H9 (cell line): Measurements from ENCODE around the gene ZNF358. TPM values are rescaled to one million over a fixed set of nuclear protein-coding genes. Genes with fewer than 3 reads are reported as not detected.

Source experiments
- DNase-seq: peaks from one replicate; pipeline ENCODE4 v3.0.0-alpha.2; 2017
- H2AFZ ChIP-seq: one replicate; pipeline ENCODE4 v1.6.1; 2013; ENCODE audit warnings: mild to moderate bottlenecking, low read length, control low read depth, moderate library complexity
- H2AK5ac ChIP-seq: 2 replicates; pipeline ENCODE4 v1.6.1; 2013; ENCODE audit warnings: low read length, control low read depth, mixed read lengths; ENCODE audit not compliant: insufficient read length
- H2BK120ac ChIP-seq: one replicate; pipeline ENCODE4 v1.6.1; 2013; ENCODE audit warnings: low read depth, mild to moderate bottlenecking, low read length, control low read depth, inconsistent platforms; ENCODE audit not compliant: poor library complexity, severe bottlenecking
- H2BK12ac ChIP-seq: 2 replicates; pipeline ENCODE4 v1.6.1; 2013; ENCODE audit warnings: low read length, control low read depth, mixed read lengths, low read depth; ENCODE audit not compliant: insufficient read length
- H2BK15ac ChIP-seq: 2 replicates; pipeline ENCODE4 v1.6.1; 2013; ENCODE audit warnings: low read depth, low read length, control low read depth
- H2BK20ac ChIP-seq: one replicate; pipeline ENCODE4 v1.6.1; 2013; ENCODE audit warnings: low read depth, mild to moderate bottlenecking, low read length, control low read depth, inconsistent platforms; ENCODE audit not compliant: poor library complexity, severe bottlenecking
- H2BK5ac ChIP-seq: 2 replicates; pipeline ENCODE4 v1.6.1; 2013; ENCODE audit warnings: low read length, control low read depth, mixed read lengths; ENCODE audit not compliant: insufficient read length
- H3K14ac ChIP-seq: 2 replicates; pipeline ENCODE4 v1.6.1; 2013; ENCODE audit warnings: low read length, control low read depth; ENCODE audit not compliant: insufficient read depth
- H3K18ac ChIP-seq: 2 replicates; pipeline ENCODE4 v1.6.1; 2013; ENCODE audit warnings: low read depth, mild to moderate bottlenecking, mixed read lengths, low read length, control low read depth; ENCODE audit not compliant: insufficient read length
- H3K23ac ChIP-seq: 2 replicates; pipeline ENCODE4 v1.6.1; 2013; ENCODE audit warnings: low read length, control low read depth, mixed read lengths, low read depth; ENCODE audit not compliant: insufficient read length
- H3K23me2 ChIP-seq: 2 replicates; pipeline ENCODE4 v1.6.1; 2013; ENCODE audit warnings: low read depth, mild to moderate bottlenecking, mixed read lengths, low read length, control low read depth; ENCODE audit not compliant: insufficient read length, poor library complexity, severe bottlenecking
- H3K27ac ChIP-seq: 2 replicates; pipeline ENCODE4 v1.5.1; 2013; ENCODE audit warnings: low read length, control low read depth, mixed read lengths, low read depth; ENCODE audit not compliant: insufficient read length
- H3K27me3 ChIP-seq: 2 replicates; pipeline ENCODE4 v1.6.1; 2013; ENCODE audit warnings: low read length, control low read depth, inconsistent platforms; ENCODE audit not compliant: insufficient read depth
- H3K4ac ChIP-seq: 2 replicates; pipeline ENCODE4 v1.6.1; 2013; ENCODE audit warnings: low read depth, mild to moderate bottlenecking, control low read depth, inconsistent platforms, low read length, moderate library complexity
- H3K4me1 ChIP-seq: 2 replicates; pipeline ENCODE4 v1.6.1; 2013; ENCODE audit warnings: low read length, control low read depth, inconsistent platforms; ENCODE audit not compliant: insufficient read depth
- H3K4me2 ChIP-seq: 2 replicates; pipeline ENCODE4 v1.6.1; 2013; ENCODE audit warnings: low read length, control low read depth, mixed read lengths; ENCODE audit not compliant: insufficient read length, insufficient read depth
- H3K56ac ChIP-seq: 2 replicates; pipeline ENCODE4 v1.6.1; 2013; ENCODE audit warnings: low read depth, mild to moderate bottlenecking, mixed read lengths, low read length, control low read depth; ENCODE audit not compliant: insufficient read length
- H3K79me1 ChIP-seq: 2 replicates; pipeline ENCODE4 v1.6.1; 2013; ENCODE audit warnings: low read depth, mild to moderate bottlenecking, moderate library complexity, low read length, control low read depth, inconsistent platforms; ENCODE audit not compliant: insufficient read depth, poor library complexity, severe bottlenecking
- H3K79me2 ChIP-seq: 2 replicates; pipeline ENCODE4 v1.6.1; 2013; ENCODE audit warnings: low read length, control low read depth, inconsistent platforms; ENCODE audit not compliant: insufficient read depth
- H3K9ac ChIP-seq: 2 replicates; pipeline ENCODE4 v1.6.1; 2013; ENCODE audit warnings: low read length, control low read depth, mixed read lengths; ENCODE audit not compliant: insufficient read length; ENCODE audit errors: extremely low read depth
- H3K9me3 ChIP-seq: one replicate; pipeline ENCODE4 v1.6.1; 2013; ENCODE audit warnings: low read depth, low read length, inconsistent platforms; ENCODE audit not compliant: control insufficient read depth
- H3T11ph ChIP-seq: one replicate; pipeline ENCODE4 v1.6.1; 2013; ENCODE audit warnings: mild to moderate bottlenecking, low read length, control low read depth, inconsistent platforms
- H4K20me1 ChIP-seq: one replicate; pipeline ENCODE4 v1.6.1; 2013; ENCODE audit not compliant: control insufficient read depth, insufficient read length, insufficient read depth
- H4K5ac ChIP-seq: 2 replicates; pipeline ENCODE4 v1.6.1; 2013; ENCODE audit warnings: low read depth, mild to moderate bottlenecking, mixed read lengths, low read length, control low read depth; ENCODE audit not compliant: insufficient read length
- H4K8ac ChIP-seq: replicated peaks from 2 replicates; pipeline ENCODE4 v1.6.1; 2013; ENCODE audit warnings: low read length, control low read depth, mixed read lengths, low read depth; ENCODE audit not compliant: insufficient read length
- H4K91ac ChIP-seq: 2 replicates; pipeline ENCODE4 v1.6.1; 2013; ENCODE audit warnings: low read depth, mild to moderate bottlenecking, moderate library complexity, mixed read lengths, low read length, control low read depth; ENCODE audit not compliant: insufficient read length
- H3K27ac Mint-ChIP-seq, 3 experiments: 2 replicates in 2 of 3; 3 replicates in 1 of 3; pipeline ENCODE4 v1.8.0; 2020 to 2021; ENCODE audit warnings: mixed read lengths in 3 of 3, mild to moderate bottlenecking in 1 of 3, moderate library complexity in 1 of 3
- H3K27me3 Mint-ChIP-seq: 2 replicates; pipeline ENCODE4 v1.8.0; 2021; ENCODE audit warnings: low read depth, mild to moderate bottlenecking, moderate library complexity, mixed read lengths
- H3K36me3 Mint-ChIP-seq, 3 experiments: 2 replicates in 2 of 3; 3 replicates in 1 of 3; pipeline ENCODE4 v1.8.0; 2020 to 2021; ENCODE audit warnings: low read depth in 3 of 3, mixed read lengths in 3 of 3; ENCODE audit not compliant: insufficient read depth in 1 of 3
- H3K4me1 Mint-ChIP-seq, 2 experiments: 2 replicates each; pipeline ENCODE4 v1.8.0; 2020; ENCODE audit warnings: mixed read lengths in 2 of 2
- H3K4me3 Mint-ChIP-seq, 2 experiments: 2 replicates in 1 of 2; 3 replicates in 1 of 2; pipeline ENCODE4 v1.8.0; 2020 to 2021; ENCODE audit warnings: mild to moderate bottlenecking in 2 of 2, mixed read lengths in 2 of 2, moderate library complexity in 1 of 2
- H3K9me3 Mint-ChIP-seq, 2 experiments: 2 replicates in 1 of 2; 3 replicates in 1 of 2; pipeline ENCODE4 v1.8.0; 2020; ENCODE audit warnings: mild to moderate bottlenecking in 2 of 2, mixed read lengths in 2 of 2, moderate library complexity in 1 of 2
- CTCF ChIP-seq: fragments of 200-600 bp; sonication (generic); conservative IDR thresholded peaks from 3 replicates; pipeline ENCODE4 v1.8.0; 2021; ENCODE audit warnings: antibody characterized with exemption, mild to moderate bottlenecking
- WGBS: extraction: QIAGEN DNeasy Blood & Tissue Kit; methylation state at CpG from one replicate; pipeline ENCODE4 v1.1.7; 2013; ENCODE audit warnings: missing lambda C conversion rate, low lambda C conversion rate, mixed read lengths; ENCODE audit not compliant: insufficient read length; ENCODE audit errors: extremely low coverage; 5-methylcytosine and 5-hydroxymethylcytosine counted together
- total RNA-seq: library from RNA; stranded (reverse); gene quantifications from 2 replicates; pipeline ENCODE4 v1.2.1, GENCODE V29; 2021

ZNF358 gene
- total RNA-seq, 1 experiment from 2014 or later = 40.5 TPM

- Mint-ChIP-seq H3K9me3 (no peaks in the 10 kb centered on the region; a peak in 1 of 5 replicates), H3K4me3 (no peak overlapping the region), H3K27ac (no peak overlapping the region), H3K4me1 (peaks cover 0 to 2% of the 10 kb centered on the region in 2 experiments; a peak in 1 of 4 replicates), H3K27me3 (no peaks in the 10 kb centered on the region), H3K36me3 (peaks cover 20 to 58% (median 36%) of the 10 kb centered on the region in 3 experiments; a peak in 6 of 7 replicates)
- no peaks in the 10 kb centered on the region for H3K79me1 ChIP-seq
- H3K18ac ChIP-seq = no peak overlapping the region
- TF ChIP-seq CTCF = no peak
- H4K8ac ChIP-seq = no peak overlapping the region
- WGBS = no CpG with 5 or more reads among the region's 54 CpGs
- no peak overlapping the region for H3K4ac ChIP-seq
- no peak overlapping the region; the same call in 1 of the 2 replicates for H3K14ac ChIP-seq
- H3K23ac ChIP-seq = no peak overlapping the region
- H3K4me2 ChIP-seq = no peak overlapping the region
- H2BK5ac ChIP-seq = no peak overlapping the region
- no peak overlapping the region for H4K5ac ChIP-seq
- no peak overlapping the region for H2BK120ac ChIP-seq
- DNase-seq = no peak
- no peak overlapping the region for H3K27ac ChIP-seq
- H3T11ph ChIP-seq = no peak overlapping the region
- no peak overlapping the region for H2BK15ac ChIP-seq
- no peaks in the 10 kb centered on the region for H3K9me3 ChIP-seq
- H4K20me1 ChIP-seq = no peaks in the 10 kb centered on the region
- no peak overlapping the region for H4K91ac ChIP-seq
- peaks cover 2% of the 10 kb centered on the region; the same call in 1 of the 2 replicates for H3K4me1 ChIP-seq
- no peaks in the 10 kb centered on the region for H3K27me3 ChIP-seq
- no peaks in the 10 kb centered on the region for H3K23me2 ChIP-seq
- no peak overlapping the region for H2BK12ac ChIP-seq
- no peak overlapping the region for H2AK5ac ChIP-seq
- no peaks in the 10 kb centered on the region for H3K79me2 ChIP-seq
- no peak overlapping the region for H3K9ac ChIP-seq
- H2AFZ ChIP-seq = no peak overlapping the region
- no peak overlapping the region for H2BK20ac ChIP-seq
- H3K56ac ChIP-seq = no peak overlapping the region
Measured at GRCh38 chr19:7556696-7557315, 40.9 kb downstream of the ZNF358 start.
